Small intestine (tissue), 7 donors: ENCODE results near the gene PTPN6. TPM values are rescaled to one million over a fixed set of nuclear protein-coding genes. Genes with fewer than 3 reads are reported as not detected.

Experiments
- DNase-seq, 2 donors: peaks; one replicate each; pipeline versions ENCODE4 v3.0.0 to v3.0.0-alpha.2; 2013
- FAIRE-seq: peaks from 2 replicates; lab custom pipeline; 2012; peaks lifted over from hg19 to GRCh38; lab: Jason Lieb, UNC
- H3K27ac ChIP-seq, 3 donors: one replicate each; pipeline ENCODE4 v1.5.1; 2013; ENCODE audit warnings: low read length in 2 of 3, mild to moderate bottlenecking in 2 of 3, control low read depth in 1 of 3, inconsistent platforms in 1 of 3, low read depth in 1 of 3, moderate library complexity in 1 of 3
- H3K27me3 ChIP-seq, 3 donors: one replicate each; pipeline ENCODE4 v1.6.1; 2013; ENCODE audit warnings: low read length in 3 of 3, inconsistent platforms in 1 of 3; ENCODE audit not compliant: control insufficient read depth in 3 of 3, insufficient read depth in 3 of 3
- H3K36me3 ChIP-seq, 3 donors: one replicate each; pipeline ENCODE4 v1.6.1; 2013; ENCODE audit warnings: low read length in 3 of 3, inconsistent platforms in 1 of 3, low read depth in 1 of 3, mild to moderate bottlenecking in 1 of 3, moderate library complexity in 1 of 3; ENCODE audit not compliant: control insufficient read depth in 3 of 3, insufficient read depth in 2 of 3
- H3K4me1 ChIP-seq, 3 donors: one replicate each; pipeline ENCODE4 v1.6.1; 2013; ENCODE audit warnings: low read length in 2 of 3, inconsistent platforms in 1 of 3, low read depth in 1 of 3, mild to moderate bottlenecking in 1 of 3, moderate library complexity in 1 of 3; ENCODE audit not compliant: control insufficient read depth in 3 of 3, insufficient read depth in 2 of 3
- H3K4me3 ChIP-seq, 3 donors: one replicate each; pipeline ENCODE4 v1.5.1; 2013; ENCODE audit warnings: low read length in 3 of 3, control low read depth in 1 of 3, inconsistent platforms in 1 of 3, low read depth in 1 of 3, mild to moderate bottlenecking in 1 of 3, moderate library complexity in 1 of 3
- H3K9me3 ChIP-seq, 2 donors: one replicate each; pipeline ENCODE4 v1.6.1; 2013; ENCODE audit warnings: low read depth in 1 of 2, low read length in 1 of 2; ENCODE audit not compliant: control insufficient read depth in 2 of 2, insufficient read depth in 1 of 2
- WGBS, 3 donors: extraction: QIAGEN DNeasy Blood & Tissue Kit; methylation state at CpG; one replicate each; pipeline ENCODE4 v1.1.7; 2013; 5-methylcytosine and 5-hydroxymethylcytosine counted together
- polyA plus RNA-seq, 4 donors: library from polyadenylated mRNA; stranded (reverse) in 3 of 4; unstranded in 1 of 4; fragments of 200-250 nt in 3 of 4; fragments of 120-200 nt in 1 of 4; gene quantifications; one replicate each; pipeline versions ENCODE4 v1.2.1 to v1.2.3, GENCODE V29; 2013
- donor health status: healthy with polysubstance abuse.
- donor health status: control.
- donor health status: control.
- donor health status: Bipolar disorder and iron deficiency.
- donor health status: healthy.

PTPN6 gene
- polyA plus RNA-seq, 4 donors, result 37.4 to 81.1 (median 58.7) TPM

- Histone ChIP-seq H3K4me3 (peak overlapping the region; percentile 34 to 66 (median 64)), H3K27ac (peak overlapping the region; percentile 44 to 87 (median 65)), H3K36me3 (peaks cover 0 to 72% (median 4%) of the 10 kb centered on the region in 3 donors), H3K4me1 (peaks cover 0 to 3% (median 0%) of the 10 kb centered on the region in 3 donors), H3K9me3 (no peaks in the 10 kb centered on the region), H3K27me3 (no peaks in the 10 kb centered on the region)
- no peak for FAIRE-seq
- 50 to 78% (median 68%) methylated on average over 21 to 24 of the region's 24 CpGs for WGBS, 3 donors
- peak in 1 of 2 donors; percentile 56 for DNase-seq
These were observed 2.5 kb downstream of the PTPN6 start for GRCh38 chr12:6953442-6954315.

- peak overlapping the region in 1 of 3 donors; percentile 66 for H3K4me3 ChIP-seq
- WGBS, 3 donors, result 69 to 91% (median 81%) methylated on average over 21 of the region's 21 CpGs
- FAIRE-seq, result no peak
- no peaks in the 10 kb centered on the region for H3K27me3 ChIP-seq
- peak overlapping the region in 2 of 3 donors; percentile 22 to 87 for H3K27ac ChIP-seq
- H3K4me1 ChIP-seq, result peaks cover 0 to 3% (median 0%) of the 10 kb centered on the region in 3 donors
- no peak for DNase-seq
- H3K36me3 ChIP-seq, result peaks cover 0 to 78% (median 4%) of the 10 kb centered on the region in 3 donors
- no peaks in the 10 kb centered on the region for H3K9me3 ChIP-seq
These were observed 3.4 kb downstream of the PTPN6 start for GRCh38 chr12:6954316-6955107.

GRCh38 chr12:6955108-6956020, 4.2 kb downstream of the PTPN6 start:
- Histone ChIP-seq H3K4me1 (peaks cover 0 to 3% (median 0%) of the 10 kb centered on the region in 3 donors), H3K4me3 (no peak overlapping the region), H3K27me3 (no peaks in the 10 kb centered on the region), H3K9me3 (no peaks in the 10 kb centered on the region), H3K36me3 (peaks cover 0 to 85% (median 4%) of the 10 kb centered on the region in 3 donors), H3K27ac (peak overlapping the region in 2 of 3 donors; percentile 52 to 55)
- FAIRE-seq (no peak), DNase-seq (no peak)
- WGBS, 3 donors, result 80 to 90% (median 87%) methylated on average over 21 to 22 of the region's 22 CpGs

GRCh38 chr12:6956021-6956727, 5.0 kb downstream of the PTPN6 start:
- 74 to 82% (median 79%) methylated on average over 28 of the region's 28 CpGs for WGBS, 3 donors
- Histone ChIP-seq H3K27ac (peak overlapping the region in 2 of 3 donors; percentile 11 to 55), H3K27me3 (no peaks in the 10 kb centered on the region), H3K4me3 (no peak overlapping the region), H3K4me1 (peaks cover 0 to 8% (median 0%) of the 10 kb centered on the region in 3 donors), H3K9me3 (no peaks in the 10 kb centered on the region), H3K36me3 (peaks cover 0 to 92% (median 4%) of the 10 kb centered on the region in 3 donors)
- DNase-seq (no peak), FAIRE-seq (no peak)

GRCh38 chr12:6957151-6957701, 6.1 kb downstream of the PTPN6 start:
- 79 to 85% (median 81%) methylated on average over 20 of the region's 20 CpGs for WGBS, 3 donors
- FAIRE-seq (no peak), DNase-seq (no peak)
- Histone ChIP-seq H3K4me3 (no peak overlapping the region), H3K9me3 (no peaks in the 10 kb centered on the region), H3K4me1 (peaks cover 0 to 18% (median 0%) of the 10 kb centered on the region in 3 donors), H3K27me3 (no peaks in the 10 kb centered on the region), H3K27ac (no peak overlapping the region), H3K36me3 (peaks cover 0 to 85% (median 4%) of the 10 kb centered on the region in 3 donors)

GRCh38 chr12:6957741-6958608, 6.8 kb downstream of the PTPN6 start:
- Histone ChIP-seq H3K27me3 (no peaks in the 10 kb centered on the region), H3K9me3 (no peaks in the 10 kb centered on the region), H3K4me1 (peaks cover 0 to 24% (median 0%) of the 10 kb centered on the region in 3 donors), H3K4me3 (no peak overlapping the region), H3K36me3 (peaks cover 0 to 78% (median 4%) of the 10 kb centered on the region in 3 donors), H3K27ac (peak overlapping the region in 2 of 3 donors; percentile 28 to 83)
- no peak for FAIRE-seq
- WGBS, 3 donors, result 82 to 88% (median 82%) methylated on average over 23 to 28 of the region's 28 CpGs
- DNase-seq, result no peak
